ENCODE measurements around the gene SCN11A. TPM values are rescaled to one million over a fixed set of nuclear protein-coding genes. Genes with fewer than 3 reads are reported as not detected.

The SCN11A gene
- total and polyA plus RNA-seq, 7 donors, result under 0.01 to 3.0 (median 1.2) TPM; not detected in 1

DNA sequence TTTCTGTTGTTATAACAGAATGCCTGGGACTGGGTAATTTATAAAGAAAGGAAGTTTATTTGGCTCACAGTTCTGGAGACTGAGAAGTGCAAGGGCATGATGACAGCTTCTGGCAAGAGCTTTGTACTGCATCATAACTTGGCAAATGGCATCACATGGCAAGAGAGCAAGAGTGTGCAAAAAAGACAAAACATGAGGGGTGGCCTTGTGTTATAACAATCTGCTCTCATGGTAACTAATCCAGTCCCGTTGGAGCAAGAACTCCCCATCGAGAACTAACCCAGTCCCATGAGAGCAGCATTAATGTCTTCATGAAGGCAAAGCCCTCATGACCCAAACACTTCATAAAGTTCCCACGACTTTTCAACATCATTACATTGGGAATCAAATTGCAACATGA, 23.2 kb downstream of the SCN11A start:
- Histone ChIP-seq H3K4me3 (no peak overlapping the region), H3K27ac (no peak overlapping the region), H3K9me3 (no peaks in the 10 kb centered on the region), H3K27me3 (no peaks in the 10 kb centered on the region), H3K36me3 (no peaks in the 10 kb centered on the region), H3K4me1 (no peaks in the 10 kb centered on the region)
- intact Hi-C loops (cut with DNase I), result no loop called here
- TF ChIP-seq, protein P1, sequence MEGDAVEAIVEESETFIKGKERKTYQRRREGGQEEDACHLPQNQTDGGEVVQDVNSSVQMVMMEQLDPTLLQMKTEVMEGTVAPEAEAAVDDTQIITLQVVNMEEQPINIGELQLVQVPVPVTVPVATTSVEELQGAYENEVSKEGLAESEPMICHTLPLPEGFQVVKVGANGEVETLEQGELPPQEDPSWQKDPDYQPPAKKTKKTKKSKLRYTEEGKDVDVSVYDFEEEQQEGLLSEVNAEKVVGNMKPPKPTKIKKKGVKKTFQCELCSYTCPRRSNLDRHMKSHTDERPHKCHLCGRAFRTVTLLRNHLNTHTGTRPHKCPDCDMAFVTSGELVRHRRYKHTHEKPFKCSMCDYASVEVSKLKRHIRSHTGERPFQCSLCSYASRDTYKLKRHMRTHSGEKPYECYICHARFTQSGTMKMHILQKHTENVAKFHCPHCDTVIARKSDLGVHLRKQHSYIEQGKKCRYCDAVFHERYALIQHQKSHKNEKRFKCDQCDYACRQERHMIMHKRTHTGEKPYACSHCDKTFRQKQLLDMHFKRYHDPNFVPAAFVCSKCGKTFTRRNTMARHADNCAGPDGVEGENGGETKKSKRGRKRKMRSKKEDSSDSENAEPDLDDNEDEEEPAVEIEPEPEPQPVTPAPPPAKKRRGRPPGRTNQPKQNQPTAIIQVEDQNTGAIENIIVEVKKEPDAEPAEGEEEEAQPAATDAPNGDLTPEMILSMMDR (IDR thresholded peaks at IDR 0.05), result no peak
- TF ChIP-seq POLR2AphosphoS5 (IDR thresholded peaks at IDR 0.05) (no peak), EP300 (IDR thresholded peaks at IDR 0.05) (no peak), POLR2A (IDR thresholded peaks at IDR 0.05) (no peak)
- no peak for DNase-seq
- 73 to 75% methylated on average over 3 of the region's 3 CpGs for WGBS, 2 donors

DNA sequence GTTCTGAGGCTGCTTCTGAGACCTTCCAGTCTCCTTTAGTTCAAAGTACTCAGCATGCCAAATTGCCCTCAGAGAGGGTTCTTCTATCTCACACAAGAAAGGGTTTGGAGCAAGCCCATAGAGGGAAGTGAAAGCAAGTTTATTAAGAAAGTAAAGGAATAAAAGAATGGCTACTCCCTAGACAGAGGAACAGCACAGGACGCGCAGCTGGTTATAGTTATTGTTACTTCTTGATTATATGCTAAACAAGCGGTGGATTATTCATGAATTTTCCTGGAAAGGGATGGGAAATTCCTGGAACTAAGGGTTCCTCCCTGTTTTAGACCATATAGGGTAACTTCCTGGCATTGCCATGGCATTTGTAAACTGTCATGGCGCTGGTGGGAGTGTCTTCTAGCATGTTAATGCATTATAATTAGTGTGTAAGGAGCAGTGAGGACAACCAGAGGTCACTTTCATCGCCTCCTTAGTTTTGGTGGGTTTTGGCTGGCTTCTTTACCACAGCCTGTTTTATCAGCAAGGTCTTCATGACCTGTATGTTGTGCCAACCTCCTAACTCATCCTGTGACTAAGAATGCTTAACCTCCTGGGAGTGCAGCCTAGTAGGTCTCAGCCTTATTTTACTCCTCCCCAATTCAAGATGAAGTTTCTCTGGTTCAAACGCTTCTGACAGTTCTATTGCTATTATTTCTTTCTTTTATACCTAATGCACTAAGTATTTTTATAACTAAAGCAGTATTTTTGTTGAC, 26.3 kb downstream of the SCN11A start:
- intact Hi-C loops (cut with DNase I), result no loop called here
- no peaks in the 10 kb centered on the region for H3K4me1 ChIP-seq
- H3K27ac ChIP-seq, result no peak overlapping the region
- TF ChIP-seq, protein P1 (IDR thresholded peaks at IDR 0.05), result no peak
- no peak for TF ChIP-seq POLR2A (IDR thresholded peaks at IDR 0.05)
- no peak for TF ChIP-seq POLR2AphosphoS5 (IDR thresholded peaks at IDR 0.05)
- no peak for TF ChIP-seq EP300 (IDR thresholded peaks at IDR 0.05)
- 84 to 87% methylated on average over 6 of the region's 6 CpGs for WGBS, 2 donors
- DNase-seq, result no peak
- no peaks in the 10 kb centered on the region for H3K27me3 ChIP-seq
- H3K9me3 ChIP-seq, result no peaks in the 10 kb centered on the region
- H3K36me3 ChIP-seq, result no peaks in the 10 kb centered on the region
- no peak overlapping the region for H3K4me3 ChIP-seq

DNA sequence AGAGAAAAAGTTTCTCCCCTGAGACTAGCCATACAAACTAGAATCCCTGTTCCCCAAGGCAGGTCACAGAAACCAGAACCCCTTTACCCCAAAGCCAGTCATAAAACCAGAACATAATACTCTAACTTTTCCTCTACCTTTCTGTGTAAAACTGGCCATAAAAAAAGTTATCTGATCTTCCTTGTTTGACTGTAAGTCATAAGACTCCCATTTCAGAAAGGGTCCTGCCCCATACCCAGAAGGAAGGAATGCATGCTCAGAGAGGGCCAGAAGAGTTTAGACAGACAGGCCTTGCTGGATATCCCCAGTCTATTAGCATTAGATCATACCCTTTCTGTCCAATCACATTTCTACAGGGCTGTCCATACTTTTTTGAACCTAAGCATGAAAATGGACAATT, 27.2 kb downstream of the SCN11A start:
- H3K36me3 ChIP-seq, result no peaks in the 10 kb centered on the region
- H3K27me3 ChIP-seq, result no peaks in the 10 kb centered on the region
- H3K27ac ChIP-seq, result no peak overlapping the region
- no peak for DNase-seq
- no peaks in the 10 kb centered on the region for H3K4me1 ChIP-seq
- TF ChIP-seq POLR2AphosphoS5 (IDR thresholded peaks at IDR 0.05) (no peak), EP300 (IDR thresholded peaks at IDR 0.05) (no peak), POLR2A (IDR thresholded peaks at IDR 0.05) (no peak)
- TF ChIP-seq, protein P1 (IDR thresholded peaks at IDR 0.05), result no peak
- intact Hi-C loops (cut with DNase I), result no loop called here
- H3K4me3 ChIP-seq, result no peak overlapping the region
- H3K9me3 ChIP-seq, result no peaks in the 10 kb centered on the region

DNA sequence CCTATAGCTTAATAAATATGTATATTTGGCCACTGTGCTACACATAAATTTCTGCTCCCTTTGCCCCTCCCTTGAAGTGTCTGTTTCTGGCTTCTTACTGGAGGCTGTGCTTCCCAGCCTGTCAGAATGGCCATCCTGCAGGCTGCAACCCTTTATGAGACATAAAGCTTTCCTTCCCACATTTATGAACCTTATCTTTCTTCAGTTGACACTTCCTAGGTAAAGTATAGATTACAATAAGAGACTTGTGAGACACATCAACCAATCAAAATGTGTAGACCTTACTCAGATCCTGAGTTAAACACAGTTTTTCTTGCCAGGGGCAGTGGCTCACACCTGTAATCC, 29.5 kb downstream of the SCN11A start:
- no peak overlapping the region for H3K27ac ChIP-seq
- no peaks in the 10 kb centered on the region for H3K36me3 ChIP-seq
- no peaks in the 10 kb centered on the region for H3K9me3 ChIP-seq
- no peak overlapping the region for H3K4me3 ChIP-seq
- no peaks in the 10 kb centered on the region for H3K27me3 ChIP-seq
- no peak for DNase-seq
- TF ChIP-seq, protein P1 (IDR thresholded peaks at IDR 0.05), result no peak
- no peak for TF ChIP-seq POLR2AphosphoS5 (IDR thresholded peaks at IDR 0.05)
- TF ChIP-seq EP300 (IDR thresholded peaks at IDR 0.05), result no peak
- TF ChIP-seq POLR2A (IDR thresholded peaks at IDR 0.05), result no peak
- no peaks in the 10 kb centered on the region for H3K4me1 ChIP-seq
- intact Hi-C loops (cut with DNase I), result no loop called here

Data from sigmoid colon (tissue), 7 donors.